Cortex of kidney (tissue), 1 donor: ENCODE measurements around the gene GJA5.
"Not testable (repeated sequence)": the region's sequence is repeated elsewhere in the genome, so short reads cannot be mapped to it uniquely, and the experiment has no call there.

ENCODE experiments used
- DNase-seq: peaks from one replicate; lab custom pipeline; 2025; lab: John Stamatoyannopoulos, UW

GJA5 gene

DNA sequence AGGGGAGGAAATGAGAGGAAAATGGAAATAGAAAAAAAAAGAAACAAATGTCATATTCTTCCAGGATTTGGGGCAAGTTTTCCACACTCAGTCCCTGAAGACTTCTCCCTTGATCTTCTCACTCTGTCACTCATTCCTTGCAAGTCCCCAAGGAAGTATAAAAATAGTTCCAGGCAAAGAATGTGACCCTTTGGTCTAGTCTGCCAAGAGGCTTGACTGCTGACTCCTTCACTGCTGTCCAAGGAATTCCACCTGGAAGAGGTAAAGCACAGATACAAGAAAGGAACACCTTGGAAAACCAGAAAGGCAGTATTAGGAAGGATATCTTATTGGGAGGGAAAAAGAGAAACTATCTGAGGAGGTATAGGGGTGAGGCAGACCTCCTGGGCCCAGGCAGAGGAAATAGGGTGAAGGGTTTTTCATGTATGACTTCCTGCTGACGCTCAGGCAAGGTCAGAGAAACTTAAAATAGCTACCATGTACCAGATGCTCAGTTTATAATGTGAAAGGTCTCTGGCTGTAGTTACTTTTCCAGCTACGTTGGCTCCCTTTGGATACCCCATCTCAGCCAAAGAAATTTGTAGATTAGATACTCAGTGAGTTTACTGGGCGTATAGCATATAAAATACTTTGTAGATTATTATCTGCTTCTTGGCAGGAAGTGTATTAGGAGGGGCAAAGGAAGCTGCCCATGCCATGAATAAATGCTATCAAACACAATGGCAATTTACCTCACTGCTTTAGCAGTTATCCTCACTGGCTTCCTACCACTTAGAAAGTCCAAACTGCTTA is 2.0 kb upstream of the GJA5 start:
- no peak for DNase-seq

DNA sequence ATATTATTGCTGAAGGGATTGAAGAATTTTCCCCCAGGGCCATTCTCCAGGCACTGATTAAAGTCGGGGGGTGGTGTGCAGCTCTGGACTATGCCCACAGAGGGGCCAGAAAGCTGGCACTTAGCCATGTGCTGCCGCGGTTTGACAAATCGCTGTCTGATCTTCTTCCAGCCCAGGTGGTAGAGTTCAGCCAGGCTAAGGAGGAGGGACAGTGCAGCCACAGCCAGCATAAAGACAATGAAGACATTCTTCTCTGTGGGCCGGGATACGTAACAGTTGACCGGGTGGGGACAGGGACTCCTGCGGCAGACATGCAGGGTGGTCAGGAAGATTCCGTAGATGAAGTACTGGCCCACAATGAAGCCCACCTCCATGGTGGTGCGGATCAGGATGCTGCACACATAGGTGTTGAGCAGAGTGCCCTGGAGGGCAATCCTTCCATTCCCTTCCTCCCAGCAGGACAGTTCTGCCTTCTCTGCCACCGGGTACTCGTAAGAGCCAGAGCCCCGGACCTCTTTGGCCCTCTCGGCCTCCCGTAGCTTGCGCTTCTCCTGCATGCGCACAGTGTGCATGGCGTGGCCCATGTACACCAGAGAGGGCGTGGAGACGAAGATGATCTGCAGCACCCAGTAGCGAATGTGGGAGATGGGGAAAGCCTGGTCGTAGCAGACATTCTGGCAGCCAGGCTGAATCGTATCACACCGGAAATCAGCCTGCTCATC is 1.9 kb downstream of the GJA5 start:
- no peak for DNase-seq

DNA sequence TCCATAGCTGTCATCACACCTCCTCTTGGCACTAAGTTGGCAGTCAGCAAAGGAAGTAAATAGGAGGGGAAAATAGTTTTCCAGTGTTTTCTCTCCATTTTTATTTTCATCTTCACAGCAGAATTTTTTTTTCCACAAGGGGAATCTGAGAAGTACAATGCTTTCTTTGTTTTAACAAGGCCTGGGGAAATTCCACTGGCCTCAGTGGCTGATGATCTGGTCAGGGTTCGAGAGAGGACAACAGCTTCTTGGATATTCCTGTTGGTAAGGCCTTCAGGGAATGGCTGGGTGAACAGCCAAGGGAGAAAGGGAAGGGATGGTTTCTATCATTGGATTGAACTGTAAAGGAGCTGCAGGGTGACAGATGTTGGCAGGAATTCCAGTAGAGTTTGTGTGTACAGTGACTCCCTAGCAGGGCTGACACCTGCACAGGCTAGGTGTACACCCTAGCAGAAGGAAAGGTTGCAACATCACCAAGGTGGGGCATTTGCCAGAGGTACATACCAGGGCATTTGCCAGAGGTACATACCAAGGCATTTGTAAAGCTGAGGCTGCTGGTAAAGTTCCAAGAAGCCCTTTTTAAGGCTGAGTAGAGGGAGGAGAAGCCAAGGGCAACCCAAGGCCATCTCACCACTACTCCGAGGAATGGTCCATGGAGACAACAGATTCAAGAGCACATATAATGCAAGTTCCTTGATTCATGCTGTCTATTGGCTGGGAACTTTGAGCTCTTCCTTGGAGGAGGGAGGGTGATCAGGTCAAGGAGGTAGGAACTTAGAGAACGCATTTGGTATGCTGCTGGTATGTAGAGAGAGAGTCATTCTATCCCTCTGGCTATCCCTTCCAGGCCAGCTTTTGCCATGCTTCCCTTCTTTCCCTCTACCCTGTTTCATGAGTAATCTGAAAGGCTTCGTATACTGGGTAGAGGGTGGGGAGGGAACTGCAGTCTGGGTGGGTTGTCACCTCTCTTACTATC is 3.1 kb downstream of the GJA5 start:
- DNase-seq = no peak

DNA sequence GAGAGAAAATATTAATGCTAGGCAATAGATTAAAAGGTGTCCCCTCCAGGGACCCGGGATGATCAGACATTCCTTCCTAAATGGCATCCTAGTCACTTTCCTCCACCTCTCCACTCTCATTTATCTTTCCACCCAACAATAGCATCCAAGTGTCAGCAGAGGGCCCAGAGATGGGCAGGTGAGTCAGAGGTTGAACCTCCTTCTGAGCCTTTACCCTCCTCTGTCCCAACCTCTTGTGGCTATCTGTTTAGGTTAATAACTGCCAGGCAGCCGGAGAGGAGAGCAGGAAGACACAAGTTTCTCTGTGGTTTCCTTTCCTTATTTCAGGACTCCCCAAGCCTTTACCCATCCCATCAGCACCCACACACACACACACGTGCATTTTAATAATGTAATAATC is 4.1 kb downstream of the GJA5 start:
- no peak for DNase-seq

DNA sequence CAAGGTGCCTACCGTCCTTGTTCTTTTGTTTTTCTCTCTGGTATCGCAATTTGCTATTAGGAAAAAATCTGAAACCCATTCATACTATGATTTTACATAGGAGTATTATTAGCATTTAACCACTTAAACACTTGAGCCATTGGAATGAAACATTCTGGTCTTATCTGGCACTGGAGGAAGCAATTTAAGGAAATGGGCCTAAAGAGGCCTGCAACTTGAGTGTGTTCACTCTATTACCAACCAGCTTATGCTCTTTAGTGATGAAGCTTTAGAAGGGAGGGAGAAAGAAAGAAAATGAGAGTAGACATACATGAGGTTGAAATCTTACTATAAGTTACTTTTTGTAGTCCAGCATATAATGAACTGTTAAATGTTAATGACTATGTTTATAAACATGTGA is 5.7 kb downstream of the GJA5 start:
- no peak for DNase-seq

DNA sequence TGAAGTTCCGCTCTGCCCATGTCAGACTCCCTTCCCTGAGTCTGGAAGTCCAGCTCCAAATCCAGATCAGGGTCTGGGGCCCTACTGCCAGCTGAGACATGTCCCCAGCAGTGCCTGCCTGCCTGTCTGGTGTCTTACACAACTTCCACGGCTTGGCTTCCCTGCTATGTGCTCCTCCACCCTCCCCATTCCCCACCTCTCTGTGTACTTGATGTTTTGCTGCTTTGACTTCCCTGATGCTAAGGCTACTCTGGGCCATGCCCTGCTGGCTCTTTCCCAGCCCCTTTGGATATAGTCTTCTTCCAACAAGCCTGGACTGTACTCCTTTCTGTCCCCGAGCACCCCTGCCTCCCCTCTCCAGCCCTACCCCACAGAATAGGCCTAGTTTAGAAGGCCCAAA is 7.3 kb downstream of the GJA5 start:
- no peak for DNase-seq

DNA sequence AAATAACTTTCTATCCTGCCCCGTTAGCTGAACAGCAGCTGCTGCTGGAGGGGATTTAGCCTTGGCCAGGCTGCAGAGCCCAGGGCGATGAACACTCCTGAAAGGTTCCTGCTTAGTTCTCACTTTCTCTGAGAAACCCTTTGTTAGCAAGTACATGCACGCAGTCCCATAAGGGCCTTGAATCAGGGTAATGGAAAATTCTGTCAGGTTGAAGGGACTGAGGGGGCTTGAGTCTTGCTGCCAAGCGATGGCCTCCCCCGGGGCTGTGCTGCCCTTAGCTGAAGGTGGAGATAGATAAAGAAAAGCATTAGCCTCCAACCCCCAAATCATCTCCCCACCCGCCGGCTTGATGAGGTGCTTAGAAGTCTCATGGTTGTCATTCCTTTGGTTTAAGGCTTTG is 7.9 kb downstream of the GJA5 start:
- DNase-seq = no peak

DNA sequence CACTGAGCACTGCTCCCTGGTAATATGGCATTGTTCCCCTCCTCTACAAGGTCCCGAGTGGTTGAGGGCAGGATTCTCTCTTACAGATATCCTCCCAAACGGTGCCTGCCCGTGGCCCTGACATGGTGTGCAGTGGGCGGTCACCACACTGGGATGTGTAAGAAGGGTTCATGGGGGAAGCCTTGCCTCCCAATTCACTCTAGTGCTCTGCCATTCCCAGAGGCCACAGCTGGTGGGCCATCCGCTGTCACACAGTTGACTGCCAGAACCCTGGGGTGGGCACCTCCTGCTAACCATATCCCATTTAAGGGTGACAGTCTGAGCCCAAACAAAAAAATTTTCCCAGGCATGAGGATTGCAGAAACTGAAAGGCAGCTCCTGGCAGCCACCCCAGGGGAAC is 9.1 kb downstream of the GJA5 start:
- DNase-seq = no peak

DNA sequence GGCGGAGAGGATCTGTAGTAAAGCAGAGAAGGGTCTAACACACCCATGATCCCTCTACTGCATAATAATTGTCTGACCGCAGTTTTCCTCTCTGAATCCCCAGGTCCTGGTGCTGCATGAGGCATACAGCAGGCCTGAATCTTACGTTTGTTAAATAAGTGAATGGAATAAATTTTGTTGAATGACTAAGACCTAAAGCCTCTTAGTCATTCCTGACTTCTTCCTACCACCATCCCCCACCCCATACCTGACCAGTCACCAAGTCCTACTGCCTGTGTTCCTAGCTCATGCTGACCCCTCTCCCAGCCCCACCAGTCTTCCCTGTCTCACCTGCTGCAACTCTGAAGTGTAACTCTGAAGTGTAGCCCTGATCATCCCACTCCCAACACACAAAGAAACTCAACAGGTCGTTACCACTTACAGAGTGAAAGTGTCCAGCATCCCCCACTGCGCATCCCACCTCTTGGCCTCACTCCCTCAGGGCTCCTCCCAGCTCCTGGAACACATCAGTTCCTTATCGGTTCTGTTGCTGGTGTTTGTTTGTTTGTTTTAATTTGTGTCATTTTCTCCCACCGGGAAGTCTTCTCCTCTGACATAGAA is 9.7 kb downstream of the GJA5 start:
- DNase-seq = no peak

DNA sequence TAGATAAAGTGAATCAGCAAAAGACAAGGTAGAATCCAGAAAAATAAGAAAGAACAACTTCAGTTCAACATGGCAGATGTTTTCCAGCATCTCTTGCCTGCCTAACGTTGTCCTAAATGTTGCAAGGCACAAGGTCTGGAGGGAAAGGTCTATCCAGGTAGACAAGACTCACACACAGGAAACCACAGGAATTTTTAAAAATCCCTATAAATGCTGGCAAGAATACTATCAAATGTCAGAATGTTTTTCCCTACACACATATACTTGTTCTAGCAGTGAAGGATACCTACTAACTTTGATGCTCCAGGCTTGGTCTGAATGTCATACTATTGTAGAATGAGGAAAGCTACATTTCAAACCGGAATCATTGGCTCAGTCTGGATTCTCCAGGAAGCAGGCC is 10.6 kb downstream of the GJA5 start:
- no peak for DNase-seq

DNA sequence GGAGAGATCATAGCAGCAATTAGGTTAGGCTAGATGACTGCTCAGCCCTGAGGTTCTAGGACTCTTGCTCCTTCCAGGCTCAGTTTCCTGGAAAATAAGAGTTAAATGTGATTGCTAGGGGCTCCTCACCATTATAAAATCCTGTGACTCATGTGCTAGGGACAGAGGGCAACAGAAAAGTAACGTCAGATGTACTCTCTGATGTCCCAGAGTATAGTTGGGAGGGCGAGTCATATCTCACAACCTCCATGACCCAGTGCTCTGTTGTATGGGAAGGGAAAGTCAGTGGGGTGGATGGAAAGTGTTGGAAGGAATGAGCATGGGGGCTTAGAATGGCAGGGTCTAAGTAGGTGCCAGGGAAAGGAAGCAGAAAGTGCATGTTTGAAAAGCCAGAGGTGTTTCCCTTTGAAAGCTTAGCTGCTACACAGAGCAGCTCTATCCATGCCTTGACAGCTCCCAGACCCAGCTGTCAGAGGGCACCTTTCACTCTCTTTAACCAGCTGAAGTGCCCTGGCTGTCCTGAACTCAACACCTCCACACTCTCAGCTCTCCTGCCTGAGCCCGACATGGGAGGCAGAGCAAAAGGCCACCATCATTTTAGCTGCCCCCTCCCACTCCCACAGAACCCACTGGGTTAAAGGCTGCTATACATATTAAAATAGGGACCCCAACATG is 11.6 kb downstream of the GJA5 start:
- DNase-seq = no peak

DNA sequence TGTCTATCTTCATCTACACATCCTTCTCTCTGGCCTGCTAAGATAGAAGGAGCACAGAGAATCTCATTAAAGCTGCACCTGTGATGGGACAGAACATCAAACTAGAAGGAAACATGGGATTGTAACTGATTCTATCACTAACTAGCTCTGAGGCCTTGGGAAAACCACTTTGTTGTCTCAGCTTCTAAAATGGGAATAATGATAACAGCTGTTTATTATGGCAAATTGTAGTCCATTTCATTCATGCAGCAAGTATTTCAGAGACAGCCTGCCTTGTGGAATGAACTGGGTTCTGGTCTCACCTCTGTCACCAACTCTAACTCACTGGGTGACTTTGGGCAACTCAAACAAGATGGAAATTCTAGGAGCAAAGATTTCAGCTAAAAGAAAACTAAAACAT is 12.4 kb downstream of the GJA5 start:
- no peak for DNase-seq

DNA sequence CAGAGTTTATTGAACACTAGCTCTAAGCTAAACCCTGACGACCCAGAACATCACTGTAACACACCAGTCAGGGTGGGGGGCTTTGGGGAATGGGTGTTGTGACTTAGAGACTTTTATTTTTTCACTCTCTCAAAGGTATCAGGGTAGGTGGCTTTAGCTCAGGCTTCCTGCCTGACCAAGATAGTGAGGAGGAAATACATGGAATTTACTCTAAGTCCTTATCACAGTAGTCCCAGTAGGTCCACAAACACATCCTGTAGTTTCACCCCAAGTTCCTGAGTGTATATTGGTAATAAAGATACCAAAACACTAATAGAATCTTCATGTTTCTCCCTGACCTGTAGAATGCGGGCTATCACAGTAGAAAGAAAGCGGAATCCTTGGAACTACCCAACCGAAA is 15.1 kb downstream of the GJA5 start:
- DNase-seq = no peak

DNA sequence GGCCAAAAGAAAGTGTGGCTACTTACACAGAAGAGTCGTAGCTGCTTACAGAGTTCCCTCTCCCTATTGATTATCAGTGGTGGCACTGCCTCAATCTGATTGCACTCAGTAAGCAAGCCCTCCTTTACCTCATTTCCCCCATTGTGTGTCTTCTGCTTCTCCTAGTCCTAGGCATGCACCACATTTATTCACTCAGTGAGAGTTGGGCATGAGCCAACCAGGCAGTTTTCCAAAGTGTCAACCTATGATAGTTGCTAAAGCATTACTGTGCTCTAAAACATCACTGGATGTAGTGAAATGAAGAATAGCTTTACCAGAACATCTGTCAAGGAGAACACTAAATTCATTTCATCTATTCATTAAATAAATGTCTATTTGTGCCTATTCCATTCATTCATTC is 19.3 kb downstream of the GJA5 start:
- DNase-seq = no peak

DNA sequence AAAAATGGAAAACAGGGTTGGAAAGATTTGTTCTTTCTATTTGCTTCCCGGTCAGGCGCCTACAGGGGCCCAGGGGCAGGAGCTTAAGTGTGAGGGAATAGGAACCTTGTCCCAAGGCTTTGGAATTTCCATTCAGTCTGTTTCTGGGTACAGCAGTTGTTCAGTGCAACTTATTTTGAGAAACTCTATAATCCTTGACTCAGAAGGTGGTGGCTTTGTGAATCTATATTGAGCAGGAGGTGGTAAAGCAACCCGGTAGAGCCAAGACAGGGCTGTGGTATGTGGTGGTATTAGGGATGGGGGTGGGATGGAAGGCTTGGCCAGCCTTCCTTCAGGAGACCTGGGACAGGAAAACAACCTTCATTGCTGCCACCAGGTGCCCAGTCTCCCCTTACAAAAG is 20.0 kb downstream of the GJA5 start:
- no peak for DNase-seq

DNA sequence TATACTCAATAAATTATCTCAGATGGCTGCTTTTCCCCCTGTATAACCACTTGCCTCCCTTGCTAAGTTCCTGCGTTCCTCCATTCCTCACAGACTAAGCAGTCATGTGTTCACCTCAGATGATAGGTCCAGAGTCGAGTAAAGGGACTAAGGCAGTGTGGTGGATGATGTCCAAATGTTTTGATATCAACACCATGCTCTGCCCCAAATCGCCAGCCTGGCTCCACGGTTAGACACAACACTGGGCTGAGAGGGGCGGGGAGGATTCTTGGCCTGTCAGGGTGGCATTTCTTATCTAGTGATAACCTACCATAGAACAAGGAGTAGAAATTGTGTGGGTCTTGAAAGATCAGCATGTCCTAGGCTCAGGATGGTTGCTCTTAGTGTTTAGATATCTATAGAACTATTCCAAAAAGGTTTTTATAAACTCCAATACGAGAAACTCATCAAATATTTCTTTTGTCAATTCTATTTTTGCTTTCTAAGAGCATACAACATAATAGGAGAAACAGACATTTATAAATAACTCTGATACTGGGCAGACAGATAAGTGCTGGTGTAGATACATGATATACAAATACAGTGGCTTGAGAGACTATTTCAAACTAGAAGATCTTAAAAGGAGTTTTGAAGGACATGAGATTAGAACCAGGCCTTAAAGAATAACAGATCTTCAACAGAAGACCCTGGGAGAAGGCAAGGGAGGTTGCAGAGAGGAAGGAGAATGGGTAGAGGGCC is 21.5 kb downstream of the GJA5 start:
- DNase-seq = no peak

DNA sequence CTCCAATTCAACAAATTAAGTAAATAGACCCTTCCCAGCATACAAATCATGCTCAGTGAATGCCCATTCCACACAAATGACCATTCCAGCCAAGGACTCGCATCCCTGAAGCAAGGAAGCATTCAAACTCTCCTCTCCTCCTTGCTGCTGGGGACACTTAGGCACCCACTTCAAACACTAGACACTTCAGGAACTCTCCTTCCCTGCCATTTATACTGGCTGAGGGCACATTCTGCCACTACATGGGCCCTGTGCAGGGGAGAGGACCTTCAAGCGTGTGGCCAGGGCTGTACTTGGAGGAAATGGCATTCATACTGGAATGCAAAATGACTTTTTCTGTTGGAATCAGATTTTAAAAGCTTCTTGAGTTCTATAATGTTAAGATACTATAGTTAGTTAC is 22.3 kb downstream of the GJA5 start:
- no peak for DNase-seq

DNA sequence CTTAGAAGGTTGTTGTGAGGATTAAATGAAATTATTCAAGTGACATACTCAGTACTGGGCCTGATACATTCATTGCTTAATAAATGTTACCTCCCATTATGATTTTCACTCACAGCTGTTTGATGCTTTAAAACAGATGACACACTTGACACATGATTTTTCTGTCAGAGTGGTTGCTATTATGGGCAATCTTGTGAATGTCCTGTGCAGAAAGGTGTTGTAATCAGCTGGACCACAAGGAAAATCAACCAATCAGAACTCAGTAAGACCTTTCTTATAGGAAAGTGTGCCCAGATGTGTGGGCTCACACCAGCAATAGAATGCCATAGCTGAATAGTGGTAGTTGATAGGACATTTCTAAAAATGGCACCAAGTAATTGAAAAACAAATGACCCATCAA is 23.5 kb downstream of the GJA5 start:
- no peak for DNase-seq

DNA sequence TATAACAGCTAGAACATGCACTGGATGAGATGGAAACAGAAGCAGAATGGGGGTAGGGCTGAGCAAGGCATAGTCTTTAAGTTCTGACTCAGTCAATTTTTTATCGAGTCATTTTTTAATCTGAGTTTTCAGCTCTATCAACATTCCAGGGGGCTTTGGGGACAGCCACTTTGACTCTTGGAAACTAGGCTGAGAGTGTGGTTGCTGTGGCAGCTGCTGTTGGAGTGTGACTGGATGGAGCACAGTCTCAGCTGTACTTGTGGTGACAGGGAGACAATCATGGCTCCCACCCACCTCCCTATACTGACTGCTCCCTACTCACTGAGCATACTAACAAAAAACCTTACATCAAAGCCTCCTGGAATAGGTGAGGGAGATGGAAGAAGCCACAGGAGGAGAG is 25.0 kb downstream of the GJA5 start:
- no peak for DNase-seq

DNA sequence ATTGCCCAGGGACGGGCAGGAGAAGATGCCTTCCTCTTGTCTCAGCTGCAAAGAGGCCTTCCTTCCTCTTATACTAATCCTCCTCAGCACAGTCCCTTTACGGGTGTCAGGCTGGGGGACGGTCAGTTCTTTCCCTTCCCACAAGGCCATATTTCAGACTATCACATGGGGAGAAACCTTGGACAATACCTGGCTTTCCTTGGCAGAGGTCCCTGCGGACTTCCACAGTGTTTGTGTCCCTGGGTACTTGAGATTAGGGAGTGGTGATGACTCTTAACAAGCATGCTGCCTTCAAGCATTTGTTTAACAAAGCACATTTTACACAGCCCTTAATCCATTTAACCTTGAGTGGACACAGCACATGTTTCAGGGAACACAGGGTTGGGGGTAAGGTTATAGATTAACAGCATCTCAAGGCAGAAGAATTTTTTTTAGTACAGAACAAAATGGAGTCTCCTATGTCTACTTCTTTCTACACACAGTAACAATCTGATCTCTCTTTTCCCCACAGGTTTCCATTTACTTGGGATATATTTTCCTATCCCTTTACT is 26.0 kb downstream of the GJA5 start:
- DNase-seq = not testable (repeated sequence)

DNA sequence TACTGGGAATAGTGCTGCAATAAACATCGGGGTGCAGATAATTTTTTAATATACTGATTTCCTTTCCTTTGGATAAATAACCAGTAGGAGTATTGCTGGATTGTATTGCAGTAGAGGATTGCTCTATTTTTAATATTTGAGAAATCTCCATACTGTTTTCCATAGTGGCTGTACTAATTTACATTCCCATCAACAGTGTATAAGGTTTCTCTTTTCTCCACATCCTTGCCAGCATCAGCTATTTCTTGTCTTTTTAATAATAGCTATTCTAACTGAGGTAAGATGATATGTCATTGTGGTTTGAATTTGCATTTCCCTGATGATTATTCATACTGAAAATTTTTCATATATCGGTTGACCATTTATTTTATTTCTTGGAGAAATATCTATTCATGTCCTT is 31.1 kb downstream of the GJA5 start:
- no peak for DNase-seq
